ENCODE results near the gene ZNF789. TPM values are rescaled to one million over a fixed set of nuclear protein-coding genes. Genes with fewer than 3 reads are reported as not detected.

ZNF789 gene
- total and polyA plus RNA-seq, 9 of the 15 experiments (the other 6 are each of a cell fraction or from before 2014, with no cell fraction given), result 6.1 to 57.0 (median 24.8) TPM

DNA sequence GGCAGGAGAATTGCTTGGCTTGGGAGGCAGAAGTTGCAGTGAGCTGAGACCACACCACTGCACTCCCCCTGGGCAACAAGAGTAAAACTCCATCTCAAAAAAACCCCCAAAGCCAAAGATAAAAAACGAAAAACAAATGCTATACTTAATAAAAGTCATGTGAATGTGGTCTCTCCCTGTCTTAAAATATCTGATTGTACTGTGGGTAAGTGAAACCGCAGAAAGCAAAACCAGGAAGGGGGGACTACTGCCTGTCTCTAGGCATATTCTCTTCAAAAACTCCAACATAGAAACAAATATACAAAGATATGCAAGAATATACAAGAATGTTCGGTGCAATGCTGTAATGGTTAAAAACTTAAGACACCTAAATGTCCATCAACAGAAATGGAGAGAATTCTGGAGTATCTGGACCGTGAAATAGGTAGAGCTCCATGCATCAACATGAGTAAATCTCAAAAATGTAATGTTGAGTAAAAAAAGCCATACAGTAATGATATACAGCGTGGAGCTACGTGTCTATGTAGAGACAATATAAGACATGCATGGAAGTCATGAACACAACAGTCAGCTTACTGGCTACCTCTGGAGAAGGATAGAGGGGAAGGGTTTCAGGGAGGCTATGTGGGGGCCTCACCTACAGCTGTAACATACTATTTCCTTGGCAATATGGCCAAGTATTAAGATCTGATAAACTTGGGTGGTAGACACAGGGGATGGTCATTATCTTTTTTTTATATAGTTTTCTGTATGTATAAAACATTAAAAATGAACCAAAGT, 25.3 kb downstream of the ZNF789 start:
- Histone ChIP-seq H3K9ac (ENCODE audit: insufficient read depth in 1 of 2, low read depth in 2 of 2, low read length in 2 of 2) (peak overlapping the region; percentile 84 to 99; a peak in 3 of 4 replicates), H3K4me2 (ENCODE audit: insufficient read depth, low read length) (peak overlapping the region; percentile 93), H3K27me3 (ENCODE audit: control insufficient read depth in 2 of 2, insufficient read depth in 2 of 2, low read length in 2 of 2) (no peaks in the 10 kb centered on the region), H3K36me3 (ENCODE audit: control insufficient read depth, insufficient read depth, low read length) (peaks cover 58% of the 10 kb centered on the region), H3K27ac (ENCODE audit: extremely low read depth, low read depth, low read length) (peak overlapping the region; percentile 52; the same call in 2 of the 3 replicates), H2AFZ (ENCODE audit: low read depth, low read length) (no peak overlapping the region), H3K9me1 (ENCODE audit: control insufficient read depth, insufficient read depth, low read length) (peaks cover 3% of the 10 kb centered on the region), H3K9me3 (replicated peaks; ENCODE audit: control insufficient read depth, insufficient read depth, low read depth, low read length) (peaks cover 22% of the 10 kb centered on the region), H4K20me1 (replicated peaks; ENCODE audit: control insufficient read depth, insufficient read depth, low read length) (peaks cover 20% of the 10 kb centered on the region), H3K79me2 (ENCODE audit: control insufficient read depth, insufficient read depth, low read length) (peaks cover 54% of the 10 kb centered on the region), H3K4me3 (peak overlapping the region; percentile 97), H3K4me1 (replicated peaks in 1 of 2; ENCODE audit: control insufficient read depth in 2 of 2, insufficient read depth in 2 of 2, low read length in 2 of 2) (peaks cover 5 to 20% of the 10 kb centered on the region in 2 experiments; a peak in 3 of 5 replicates)
- DNase-seq (ENCODE audit: extremely low read depth in 1 of 4, low spot score in 3 of 4) (no peak), ATAC-seq (no peak), FAIRE-seq (no peak)
- 11% methylated on average over 6 of the region's 6 CpGs for WGBS (ENCODE audit: insufficient coverage, low coverage, missing lambda C conversion rate)
- in situ Hi-C loops (cut with MboI), result no loop called here
- POLR2A ChIA-PET, result interaction anchor here (0.6 to 1.3 kb wide), 8 partner anchors 9 to 90 kb away, joined by 3 to 4 read pairs (median 3); partner anchors contain the start of genes ATP5MF, BUD31 and PDAP1
- no TSS peak for BruUV-seq (replicated peaks)
- CTCF ChIA-PET (ENCODE audit: low intra/inter-chr PET ratio), result no interaction called here
- intact Hi-C loops (cut with micrococcal nuclease), result no loop called here
- TF ChIP-seq ELF1 (tag; IDR thresholded peaks at IDR 0.05) (peak; percentile 24; the same call in 1 of the 2 replicates), ZNF551 (CRISPR knock-in tag; IDR thresholded peaks at IDR 0.05) (no peak), ESRRA (IDR thresholded peaks at IDR 0.05; ENCODE audit: borderline replicate concordance, low read depth) (peak; percentile 40; the same call in 1 of the 2 replicates), SUPT5H (IDR thresholded peaks at IDR 0.05) (no peak), SIN3A (IDR thresholded peaks at IDR 0.05; ENCODE audit: borderline replicate concordance in 2 of 2, control insufficient read depth in 1 of 2, low read depth in 2 of 2, low read length in 2 of 2) (0 out of 4 replicates have a peak, but pooled peaks of 1 of the 2 experiments have one; percentile 37), ETV6 (IDR thresholded peaks at IDR 0.05; ENCODE audit: borderline replicate concordance in 1 of 2, low read depth in 2 of 2, low read length in 1 of 2) (no peak), ETV6 (CRISPR knock-in tag; IDR thresholded peaks at IDR 0.05; ENCODE audit: borderline replicate concordance) (no peak), ZNF431 (CRISPR knock-in tag; IDR thresholded peaks at IDR 0.05) (no peak)
- TF ChIP-seq, protein P1, sequence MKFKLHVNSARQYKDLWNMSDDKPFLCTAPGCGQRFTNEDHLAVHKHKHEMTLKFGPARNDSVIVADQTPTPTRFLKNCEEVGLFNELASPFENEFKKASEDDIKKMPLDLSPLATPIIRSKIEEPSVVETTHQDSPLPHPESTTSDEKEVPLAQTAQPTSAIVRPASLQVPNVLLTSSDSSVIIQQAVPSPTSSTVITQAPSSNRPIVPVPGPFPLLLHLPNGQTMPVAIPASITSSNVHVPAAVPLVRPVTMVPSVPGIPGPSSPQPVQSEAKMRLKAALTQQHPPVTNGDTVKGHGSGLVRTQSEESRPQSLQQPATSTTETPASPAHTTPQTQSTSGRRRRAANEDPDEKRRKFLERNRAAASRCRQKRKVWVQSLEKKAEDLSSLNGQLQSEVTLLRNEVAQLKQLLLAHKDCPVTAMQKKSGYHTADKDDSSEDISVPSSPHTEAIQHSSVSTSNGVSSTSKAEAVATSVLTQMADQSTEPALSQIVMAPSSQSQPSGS (CRISPR knock-in tag; IDR thresholded peaks at IDR 0.05), result no peak
- TF ChIP-seq, protein P2, sequence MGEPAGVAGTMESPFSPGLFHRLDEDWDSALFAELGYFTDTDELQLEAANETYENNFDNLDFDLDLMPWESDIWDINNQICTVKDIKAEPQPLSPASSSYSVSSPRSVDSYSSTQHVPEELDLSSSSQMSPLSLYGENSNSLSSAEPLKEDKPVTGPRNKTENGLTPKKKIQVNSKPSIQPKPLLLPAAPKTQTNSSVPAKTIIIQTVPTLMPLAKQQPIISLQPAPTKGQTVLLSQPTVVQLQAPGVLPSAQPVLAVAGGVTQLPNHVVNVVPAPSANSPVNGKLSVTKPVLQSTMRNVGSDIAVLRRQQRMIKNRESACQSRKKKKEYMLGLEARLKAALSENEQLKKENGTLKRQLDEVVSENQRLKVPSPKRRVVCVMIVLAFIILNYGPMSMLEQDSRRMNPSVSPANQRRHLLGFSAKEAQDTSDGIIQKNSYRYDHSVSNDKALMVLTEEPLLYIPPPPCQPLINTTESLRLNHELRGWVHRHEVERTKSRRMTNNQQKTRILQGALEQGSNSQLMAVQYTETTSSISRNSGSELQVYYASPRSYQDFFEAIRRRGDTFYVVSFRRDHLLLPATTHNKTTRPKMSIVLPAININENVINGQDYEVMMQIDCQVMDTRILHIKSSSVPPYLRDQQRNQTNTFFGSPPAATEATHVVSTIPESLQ (CRISPR knock-in tag; IDR thresholded peaks at IDR 0.05), result no peak
- TF ChIP-seq, protein P3, sequence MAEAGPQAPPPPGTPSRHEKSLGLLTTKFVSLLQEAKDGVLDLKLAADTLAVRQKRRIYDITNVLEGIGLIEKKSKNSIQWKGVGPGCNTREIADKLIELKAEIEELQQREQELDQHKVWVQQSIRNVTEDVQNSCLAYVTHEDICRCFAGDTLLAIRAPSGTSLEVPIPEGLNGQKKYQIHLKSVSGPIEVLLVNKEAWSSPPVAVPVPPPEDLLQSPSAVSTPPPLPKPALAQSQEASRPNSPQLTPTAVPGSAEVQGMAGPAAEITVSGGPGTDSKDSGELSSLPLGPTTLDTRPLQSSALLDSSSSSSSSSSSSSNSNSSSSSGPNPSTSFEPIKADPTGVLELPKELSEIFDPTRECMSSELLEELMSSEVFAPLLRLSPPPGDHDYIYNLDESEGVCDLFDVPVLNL (CRISPR knock-in tag; IDR thresholded peaks at IDR 0.05; ENCODE audit: low read depth), result no peak
- TF ChIP-seq, protein P4, sequence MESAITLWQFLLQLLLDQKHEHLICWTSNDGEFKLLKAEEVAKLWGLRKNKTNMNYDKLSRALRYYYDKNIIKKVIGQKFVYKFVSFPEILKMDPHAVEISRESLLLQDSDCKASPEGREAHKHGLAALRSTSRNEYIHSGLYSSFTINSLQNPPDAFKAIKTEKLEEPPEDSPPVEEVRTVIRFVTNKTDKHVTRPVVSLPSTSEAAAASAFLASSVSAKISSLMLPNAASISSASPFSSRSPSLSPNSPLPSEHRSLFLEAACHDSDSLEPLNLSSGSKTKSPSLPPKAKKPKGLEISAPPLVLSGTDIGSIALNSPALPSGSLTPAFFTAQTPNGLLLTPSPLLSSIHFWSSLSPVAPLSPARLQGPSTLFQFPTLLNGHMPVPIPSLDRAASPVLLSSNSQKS (CRISPR knock-in tag; IDR thresholded peaks at IDR 0.05), result no peak
- TF ChIP-seq, protein P5, sequence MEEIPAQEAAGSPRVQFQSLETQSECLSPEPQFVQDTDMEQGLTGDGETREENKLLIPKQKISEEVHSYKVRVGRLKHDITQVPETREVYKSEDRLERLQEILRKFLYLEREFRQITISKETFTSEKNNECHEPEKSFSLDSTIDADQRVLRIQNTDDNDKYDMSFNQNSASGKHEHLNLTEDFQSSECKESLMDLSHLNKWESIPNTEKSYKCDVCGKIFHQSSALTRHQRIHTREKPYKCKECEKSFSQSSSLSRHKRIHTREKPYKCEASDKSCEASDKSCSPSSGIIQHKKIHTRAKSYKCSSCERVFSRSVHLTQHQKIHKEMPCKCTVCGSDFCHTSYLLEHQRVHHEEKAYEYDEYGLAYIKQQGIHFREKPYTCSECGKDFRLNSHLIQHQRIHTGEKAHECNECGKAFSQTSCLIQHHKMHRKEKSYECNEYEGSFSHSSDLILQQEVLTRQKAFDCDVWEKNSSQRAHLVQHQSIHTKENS (CRISPR knock-in tag; IDR thresholded peaks at IDR 0.05), result no peak

All from K562 (cell line).